Glomerular visceral epithelial cell (primary cell): Measurements from ENCODE around the gene FPR2.
"Not testable (repeated sequence)": the region's sequence is repeated elsewhere in the genome, so short reads cannot be mapped to it uniquely, and the experiment has no call there.

ENCODE experiments used
- DNase-seq: peaks from one replicate; pipeline ENCODE4 v3.0.0-alpha.2; 2016; ENCODE audit errors: extremely low spot score

FPR2 gene

GRCh38 chr19:51804789-51805188 is 43.8 kb downstream of the FPR2 start:
- not testable (repeated sequence) for DNase-seq

GRCh38 chr19:51805396-51805795 is 44.4 kb downstream of the FPR2 start:
- DNase-seq, result not testable (repeated sequence)

- not testable (repeated sequence) for DNase-seq
These were observed 45.6 kb downstream of the FPR2 start for GRCh38 chr19:51806571-51806970.

GRCh38 chr19:51807111-51807701 is 46.2 kb downstream of the FPR2 start:
- DNase-seq, result no peak

GRCh38 chr19:51807925-51808324 is 46.9 kb downstream of the FPR2 start:
- DNase-seq, result no peak

- DNase-seq, result peak; percentile 6
These were observed 47.5 kb downstream of the FPR2 start for GRCh38 chr19:51808333-51808986.

- no peak for DNase-seq
These were observed 48.8 kb downstream of the FPR2 start for GRCh38 chr19:51809787-51810186.

- peak; percentile 9 for DNase-seq
These were observed 49.2 kb downstream of the FPR2 start for GRCh38 chr19:51810223-51810622.

GRCh38 chr19:51811344-51811743 is 50.4 kb downstream of the FPR2 start:
- DNase-seq, result no peak

- no peak for DNase-seq
These were observed 54.1 kb downstream of the FPR2 start for GRCh38 chr19:51815043-51815442.

- no peak for DNase-seq
These were observed 55.7 kb downstream of the FPR2 start for GRCh38 chr19:51816711-51817110.

GRCh38 chr19:51820011-51820410 is 59.0 kb downstream of the FPR2 start:
- DNase-seq, result no peak
